HG03439 (cell line): ENCODE data around the gene PITPNM1.
"Not testable (repeated sequence)": the region's sequence is repeated elsewhere in the genome, so short reads cannot be mapped to it uniquely, and the experiment has no call there.

Experiments
- ATAC-seq: cut with Tn5 transposase; IDR thresholded peaks from one replicate; pipeline ENCODE4 v1.9.1; 2021; ENCODE audit warnings: mild to moderate bottlenecking, moderate library complexity; ENCODE audit not compliant: unreplicated experiment

PITPNM1 gene

DNA sequence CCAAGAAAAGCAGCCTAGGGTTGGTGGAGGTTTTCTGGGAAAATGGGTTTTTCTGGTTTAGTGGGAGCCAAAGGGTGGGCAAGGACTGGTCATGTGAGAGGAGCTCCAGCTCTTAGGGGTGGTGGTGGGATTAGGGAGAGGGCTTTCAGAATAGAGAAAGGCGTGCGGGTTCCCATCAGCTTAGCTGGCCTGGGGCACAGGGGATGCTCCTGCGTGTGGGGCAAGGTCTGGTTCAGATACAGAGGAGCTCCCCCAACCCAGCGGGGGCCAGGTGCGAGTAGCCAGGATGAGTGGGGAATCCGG, 36.8 kb downstream of the PITPNM1 start:
- no peak for ATAC-seq

DNA sequence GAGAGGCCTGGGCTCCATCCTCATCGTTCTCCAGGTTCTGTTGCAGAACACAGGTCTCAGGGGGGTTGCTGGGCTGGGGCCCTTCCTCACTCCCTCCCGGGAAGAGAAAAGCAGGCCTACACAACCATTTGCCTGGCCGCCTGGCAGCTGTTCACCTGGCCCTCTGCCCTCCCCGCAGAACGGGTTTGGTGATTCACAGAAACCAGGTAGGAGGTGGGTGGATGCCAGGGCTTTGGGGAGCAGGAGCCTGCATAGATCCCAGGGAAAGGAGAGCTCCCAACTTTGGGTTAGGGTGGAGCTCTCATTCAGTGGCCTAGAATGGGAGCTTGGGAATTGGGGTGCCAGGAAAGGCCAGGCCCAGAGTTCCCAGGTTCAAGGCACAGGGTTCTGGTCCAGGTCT, 37.1 kb downstream of the PITPNM1 start:
- no peak for ATAC-seq

DNA sequence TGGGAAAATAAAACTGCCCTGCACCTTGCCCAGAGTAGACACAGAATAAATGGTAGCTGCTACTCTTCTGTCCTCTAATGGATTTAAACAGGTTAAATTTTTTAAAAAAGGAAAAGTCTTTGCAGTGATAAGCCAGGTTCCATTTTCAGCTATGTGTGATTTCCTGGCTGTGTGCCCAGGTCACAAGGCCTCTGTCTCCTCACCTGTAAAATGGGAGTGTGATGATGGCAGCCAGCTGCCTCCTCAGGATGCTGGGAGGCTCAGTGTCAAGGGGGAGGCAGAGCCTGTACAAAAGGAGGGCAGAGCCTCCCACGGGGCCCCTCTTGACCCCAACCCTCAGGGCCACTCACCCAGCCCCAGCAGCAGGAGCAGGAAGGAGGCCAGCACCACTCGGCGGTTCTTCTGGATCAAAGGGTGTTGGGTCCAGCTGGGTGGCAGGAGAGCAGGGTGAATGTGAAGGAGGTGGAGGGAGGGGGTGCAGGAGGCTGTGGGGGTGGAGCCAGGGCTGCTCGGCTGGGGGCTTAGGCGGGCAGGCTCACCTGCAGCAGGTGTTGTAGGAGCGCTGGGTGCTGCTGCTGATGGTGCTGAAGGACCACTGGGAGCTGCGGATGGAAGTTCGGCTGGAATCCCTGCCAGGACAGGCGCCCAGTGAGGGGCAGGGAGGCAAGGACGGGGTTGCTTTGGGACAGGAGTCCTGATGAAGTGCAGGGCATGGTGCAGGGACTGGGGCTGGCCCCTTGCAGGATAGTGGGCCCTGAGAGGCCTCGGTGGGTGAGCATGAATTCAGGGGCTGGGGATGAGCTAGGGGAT, 38.0 kb downstream of the PITPNM1 start:
- ATAC-seq, result no peak

DNA sequence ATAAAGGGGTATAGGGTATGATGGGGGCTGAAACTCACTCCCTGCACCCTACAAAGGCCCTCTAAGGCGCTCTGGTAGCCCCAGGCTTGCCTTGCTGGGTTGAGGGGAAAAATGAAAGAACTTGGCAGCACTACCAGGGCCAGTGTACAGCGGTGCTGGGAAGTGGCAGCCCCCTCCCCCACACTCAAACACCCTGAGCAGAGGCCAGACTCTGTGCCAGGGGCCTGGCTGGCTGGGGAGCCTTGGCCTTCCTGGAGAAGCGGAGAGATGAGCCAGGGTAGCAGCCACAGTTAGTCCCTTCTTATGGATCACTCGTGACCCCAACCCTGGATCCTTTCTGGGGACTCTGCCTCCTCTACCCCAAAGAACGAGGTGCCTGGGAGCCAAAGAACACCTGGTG, 38.8 kb downstream of the PITPNM1 start:
- ATAC-seq, result no peak

DNA sequence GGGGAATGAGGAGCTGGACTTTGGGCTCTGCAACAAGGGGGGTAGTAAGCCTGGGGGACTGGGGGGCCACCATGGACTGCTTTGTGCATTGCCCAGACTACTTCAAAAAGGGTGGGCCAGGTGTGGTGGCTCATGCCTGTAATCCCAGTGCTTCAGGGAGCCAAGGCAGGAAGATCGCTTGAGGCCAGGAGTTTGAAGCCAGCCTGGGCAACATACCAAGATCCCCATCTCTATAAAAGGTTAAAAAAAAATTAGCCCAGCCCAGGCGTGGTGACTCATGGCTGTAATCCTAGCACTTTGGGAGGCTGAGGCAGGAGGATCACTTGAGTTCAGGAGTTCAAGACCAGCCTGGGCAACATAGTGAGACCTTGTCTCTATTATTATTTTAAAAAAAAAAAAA, 39.6 kb downstream of the PITPNM1 start:
- ATAC-seq, result not testable (repeated sequence)

DNA sequence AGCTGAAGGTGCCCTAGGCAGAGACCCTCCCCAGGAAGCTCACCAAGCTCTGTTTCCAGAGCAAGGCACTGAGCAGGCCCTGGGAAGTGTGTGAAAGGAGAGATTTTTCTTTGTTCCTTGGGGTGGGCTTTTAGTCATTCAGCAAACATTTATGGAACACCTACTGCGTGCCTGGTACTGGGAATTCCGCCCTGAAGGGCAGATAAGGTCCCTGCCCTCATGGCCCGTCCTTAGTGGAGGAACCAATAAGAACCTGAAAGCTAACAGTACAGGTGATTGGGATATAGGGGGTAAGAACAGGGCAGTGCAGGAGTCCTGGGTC, 40.0 kb downstream of the PITPNM1 start:
- ATAC-seq, result no peak

DNA sequence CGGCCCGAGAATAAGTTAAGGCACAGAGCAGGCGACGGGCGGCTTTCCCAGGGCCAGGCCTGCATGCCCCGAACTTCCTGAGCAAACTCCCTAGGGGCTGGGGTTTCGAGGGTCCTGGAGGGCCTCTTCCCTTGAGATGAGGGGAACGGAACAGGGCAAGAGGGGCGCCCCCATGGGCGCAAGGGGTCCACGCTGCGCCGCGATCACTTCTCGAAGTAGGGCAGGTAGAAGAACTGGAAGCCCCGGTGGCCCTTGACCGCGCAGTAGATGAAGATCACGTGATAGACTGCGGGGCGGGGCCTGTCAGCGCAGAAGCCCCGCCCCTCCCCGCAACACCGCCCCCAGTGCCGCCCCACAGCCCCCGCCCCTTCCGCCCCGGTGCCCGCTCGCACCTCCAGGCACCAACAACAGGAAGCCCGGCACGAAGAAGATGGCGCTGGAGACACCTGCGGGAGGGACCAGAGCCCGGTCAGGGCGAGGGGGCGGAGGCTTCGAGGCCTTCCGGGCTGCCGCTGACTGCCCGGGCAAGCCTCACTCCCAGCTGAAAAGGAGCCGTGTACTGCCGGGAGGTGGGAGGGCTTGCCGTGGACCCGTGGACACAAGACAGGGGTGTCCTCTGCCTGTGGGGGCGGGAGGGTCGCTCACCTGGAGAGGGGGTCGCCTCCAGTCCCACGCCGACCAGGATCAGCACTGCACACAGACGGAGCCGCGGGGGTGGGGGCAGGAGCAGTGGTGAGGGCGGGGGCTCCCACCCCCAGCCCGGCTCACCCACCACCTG, 40.6 kb downstream of the PITPNM1 start:
- ATAC-seq, result peak; percentile 54

DNA sequence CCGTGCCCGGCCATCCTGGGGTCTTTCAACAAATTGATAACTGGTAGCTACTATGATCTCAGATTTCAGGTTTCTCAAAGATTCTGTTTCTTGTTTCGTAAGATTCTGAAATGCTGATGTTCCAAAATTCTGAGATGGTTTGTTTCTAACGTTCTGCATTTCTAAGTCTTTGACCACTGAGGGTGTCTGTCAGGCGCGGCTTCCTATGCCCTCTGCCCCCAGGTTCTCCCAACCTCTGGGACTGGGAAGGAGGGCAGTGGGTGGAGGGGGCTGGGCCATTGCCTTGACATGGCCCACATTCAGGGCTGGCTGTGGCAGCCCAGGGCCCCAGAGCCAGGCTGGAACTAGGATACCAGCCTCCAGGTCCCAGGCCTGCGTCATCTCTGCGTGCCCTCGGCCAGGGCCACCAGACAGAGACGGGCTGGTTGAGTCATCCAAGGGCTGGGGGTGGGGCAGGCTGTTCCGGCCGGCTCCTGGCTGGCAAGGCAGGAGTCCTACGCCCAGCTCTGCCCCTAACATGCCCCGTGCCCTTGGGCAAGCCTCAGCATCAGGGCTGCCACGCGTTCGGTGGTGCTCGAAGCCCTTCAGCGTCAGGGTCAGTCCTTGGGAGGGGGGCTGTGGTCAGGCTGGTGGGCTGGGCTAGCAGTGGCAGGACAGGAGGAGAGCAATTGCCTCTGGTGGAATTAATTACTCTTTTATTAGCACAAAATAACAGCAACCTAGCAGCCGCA, 41.3 kb downstream of the PITPNM1 start:
- ATAC-seq, result no peak

DNA sequence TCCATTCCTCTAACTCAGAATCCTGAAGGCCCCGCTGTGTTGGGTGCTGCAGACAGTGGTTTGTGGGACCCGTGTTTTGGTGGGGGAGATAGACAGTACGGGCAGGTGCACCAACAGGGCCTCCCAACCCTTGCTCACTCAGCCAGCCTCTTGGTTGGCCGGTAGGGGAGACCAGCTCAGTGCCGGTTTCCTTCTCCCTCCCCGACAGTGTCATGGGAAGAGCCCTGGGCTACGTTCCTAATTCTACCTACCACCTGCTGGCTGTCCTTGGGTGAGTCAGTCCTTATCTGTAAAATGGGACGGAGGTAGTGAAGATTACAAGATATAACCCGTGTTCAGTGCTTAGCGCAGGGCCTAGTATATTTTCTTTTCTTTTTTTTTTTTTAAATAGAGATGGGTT, 42.0 kb downstream of the PITPNM1 start:
- no peak for ATAC-seq

DNA sequence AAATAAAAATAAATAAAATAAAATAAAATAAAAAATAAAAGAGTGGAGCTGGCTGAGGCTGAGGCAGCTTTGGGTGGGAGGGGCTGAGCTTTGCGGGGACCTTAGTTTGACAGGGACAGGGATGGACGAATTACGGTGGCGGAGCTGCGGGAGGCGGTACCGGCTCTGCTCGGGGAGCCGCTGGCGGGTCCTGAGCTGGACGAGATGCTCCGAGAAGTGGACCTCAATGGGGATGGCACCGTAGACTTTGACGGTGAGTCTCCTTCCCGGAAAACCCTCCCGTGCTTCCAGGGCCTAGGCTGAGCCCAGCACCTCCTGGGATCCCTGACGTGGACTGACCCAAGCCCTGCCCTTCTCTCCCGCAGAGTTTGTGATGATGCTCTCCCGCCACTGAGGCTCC, 46.9 kb downstream of the PITPNM1 start:
- no peak for ATAC-seq

DNA sequence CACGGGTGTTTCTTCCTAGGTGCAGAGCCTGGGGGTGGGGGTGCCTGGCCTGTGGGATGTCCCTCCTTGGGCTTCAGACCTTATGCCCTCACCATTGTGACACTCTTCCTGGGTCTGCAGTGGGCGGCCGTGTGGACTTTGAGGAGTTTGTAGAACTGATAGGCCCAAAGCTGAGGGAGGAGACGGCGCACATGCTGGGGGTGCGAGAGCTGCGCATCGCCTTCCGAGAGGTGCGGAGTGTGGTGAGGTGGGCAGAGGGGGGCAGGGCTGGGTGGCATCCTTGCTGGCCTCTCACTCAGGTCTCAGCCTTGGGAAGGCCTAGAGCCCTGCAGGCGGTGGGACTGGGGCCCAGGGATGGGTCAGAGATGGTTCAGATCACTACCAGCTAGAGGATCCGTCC, 47.7 kb downstream of the PITPNM1 start:
- ATAC-seq, result no peak

DNA sequence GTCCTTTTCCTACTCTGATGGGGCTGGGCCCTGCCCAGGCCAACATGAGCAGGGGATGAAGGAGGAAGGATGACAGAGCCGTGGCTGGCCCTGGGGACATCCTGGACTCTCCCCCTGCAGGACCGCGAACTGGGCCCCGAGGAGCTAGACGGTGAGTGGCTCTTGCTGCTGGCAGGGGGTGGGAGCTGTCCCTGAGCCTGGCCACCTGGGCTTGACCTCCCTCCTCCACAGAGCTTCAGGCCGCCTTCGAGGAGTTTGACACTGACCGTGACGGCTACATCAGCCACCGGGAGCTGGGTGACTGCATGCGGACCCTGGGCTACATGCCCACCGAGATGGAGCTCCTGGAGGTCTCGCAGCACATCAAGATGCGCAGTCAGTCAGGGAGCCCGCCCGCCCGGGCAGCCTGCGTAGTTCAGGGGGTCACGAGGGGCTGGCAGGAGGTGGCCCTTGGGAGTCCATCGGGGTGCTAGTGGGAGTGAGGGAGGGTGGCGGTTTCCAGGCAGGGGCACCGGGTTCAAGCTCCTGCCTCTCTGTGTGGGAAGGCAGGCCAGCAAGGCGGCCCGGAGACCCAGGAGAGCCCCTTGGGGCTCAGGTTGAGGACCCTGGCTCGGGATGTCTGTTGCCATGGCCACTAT, 49.0 kb downstream of the PITPNM1 start:
- no peak for ATAC-seq

DNA sequence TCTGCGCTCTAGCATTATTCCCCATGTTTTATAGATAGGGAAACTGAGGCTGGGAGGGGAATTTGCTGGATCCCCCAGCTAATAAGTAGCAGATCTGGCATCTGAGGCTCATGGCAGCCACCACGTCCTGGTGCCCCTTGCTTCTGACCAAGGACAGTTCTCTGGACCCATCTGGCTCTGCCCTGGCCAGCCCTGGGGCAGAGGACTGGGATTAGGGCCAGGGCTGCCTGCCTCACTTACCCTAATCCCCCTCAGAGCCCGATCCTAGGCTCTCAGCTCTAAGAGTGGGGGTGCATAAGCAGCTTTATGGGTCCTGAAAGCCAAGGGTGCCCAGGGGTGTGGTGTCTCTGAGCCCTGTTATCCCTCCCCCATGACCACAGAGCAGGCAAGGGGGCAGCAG, 50.1 kb downstream of the PITPNM1 start, which contains the start of gene CABP4:
Gene CABP4, plus strand, starts transcription at position 301 of the 400 bp plus-strand sequence. Its CDS starts 70 bp downstream, at position 371.
- ATAC-seq, result no peak

DNA sequence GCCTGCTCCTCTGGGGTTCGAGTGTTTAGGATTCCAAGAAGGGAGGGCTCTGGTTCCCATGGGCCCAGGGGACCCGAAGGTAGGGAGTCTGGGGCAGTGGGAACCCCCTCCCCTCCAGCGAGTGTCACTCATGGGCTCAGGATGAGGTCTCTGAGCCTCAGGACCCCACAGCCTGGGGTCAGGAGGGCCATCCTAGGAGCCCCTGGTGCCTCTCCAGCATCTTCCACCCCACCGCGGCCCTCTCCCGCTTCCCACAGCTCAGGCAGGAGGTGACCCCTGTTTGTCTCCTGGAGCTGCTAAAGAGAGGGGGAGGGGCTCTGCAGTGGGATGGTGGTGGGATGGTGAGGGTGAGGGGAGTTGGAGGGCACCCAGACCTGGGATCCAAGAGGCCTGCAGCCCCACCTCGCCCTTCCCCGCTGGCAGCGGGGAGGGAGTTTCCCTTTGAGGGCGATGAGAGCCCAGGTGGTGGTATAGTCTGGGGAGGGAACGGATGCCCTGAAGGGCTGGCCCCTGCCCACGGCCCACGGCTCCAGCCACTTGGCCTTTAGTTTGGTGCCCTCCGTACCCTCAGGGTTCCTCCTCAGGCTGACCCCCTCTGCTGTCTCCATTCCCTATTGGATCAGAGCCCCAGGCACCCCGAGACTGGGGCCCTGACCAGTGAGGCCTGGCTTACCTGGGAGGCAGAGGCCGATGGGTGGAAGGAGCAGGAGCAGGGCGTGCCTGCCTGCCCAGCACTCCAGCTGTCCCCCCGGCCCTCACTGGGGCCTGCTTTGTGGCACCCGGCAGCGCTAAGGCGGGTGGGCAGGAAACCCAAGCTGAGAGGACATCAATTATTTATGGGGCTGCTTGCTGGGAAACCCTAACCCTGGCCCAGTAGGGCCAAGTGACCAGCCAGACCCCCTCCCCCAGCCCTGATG, 51.1 kb downstream of the PITPNM1 start:
- ATAC-seq, result no peak

DNA sequence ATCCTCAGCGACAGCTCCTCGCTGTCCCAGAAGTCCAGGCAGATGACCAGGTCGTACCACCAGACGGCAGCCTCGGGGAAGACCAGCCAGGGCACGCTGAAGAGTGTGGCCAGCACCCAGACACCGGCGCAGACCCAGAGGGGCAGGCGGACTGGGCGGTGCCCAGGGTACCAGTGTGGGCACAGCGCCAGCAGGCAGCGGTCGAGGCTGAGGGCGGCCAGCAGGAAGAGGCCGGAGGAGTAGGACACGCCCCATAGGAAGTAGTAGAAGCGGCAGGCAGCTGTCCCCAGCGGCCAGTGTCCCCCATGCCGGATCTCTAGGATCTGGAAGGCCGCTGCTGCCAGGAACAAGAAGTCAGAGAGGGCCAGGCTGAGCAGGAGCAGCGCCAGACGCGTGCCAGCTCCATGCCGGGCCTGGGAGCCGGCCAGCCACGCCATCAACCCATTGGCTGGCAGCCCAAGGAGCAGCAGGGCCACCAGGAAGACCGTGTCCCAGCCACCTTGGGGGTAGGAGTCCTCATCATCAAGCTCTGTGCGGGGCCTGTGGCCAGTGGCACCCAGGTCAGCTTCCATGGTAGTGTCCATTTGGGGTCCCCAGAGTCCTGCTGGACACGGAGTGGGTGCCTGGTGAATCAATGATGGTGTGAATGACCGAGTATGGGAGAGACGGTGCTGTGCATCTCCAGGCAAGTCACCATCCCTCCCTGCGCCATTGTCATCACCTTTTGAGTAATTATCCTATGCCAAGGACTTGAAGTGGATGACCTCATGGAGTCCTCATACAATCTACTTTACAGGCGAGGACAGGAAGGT, 52.8 kb downstream of the PITPNM1 start, which contains the start of gene GPR152:
Gene GPR152, minus strand, starts transcription at position 589 of the 812 bp plus-strand sequence. Its CDS starts 5 bp downstream, at position 584.
- ATAC-seq, result no peak

DNA sequence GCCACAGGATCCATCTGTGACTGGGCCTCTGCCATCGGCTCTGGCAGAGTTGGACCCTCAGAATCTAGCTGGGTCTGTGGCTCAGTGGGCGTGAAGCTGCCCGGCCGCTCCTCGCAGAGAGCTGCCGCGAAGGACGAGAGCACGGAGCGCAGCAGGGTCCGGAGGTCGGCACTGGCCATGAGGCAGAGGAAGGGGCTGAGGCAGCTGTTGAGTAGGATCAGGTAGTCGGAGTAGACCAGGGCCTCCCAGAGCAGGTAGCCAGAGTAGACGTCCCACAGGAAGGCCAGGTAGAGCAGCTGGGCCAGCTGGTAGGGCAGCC, 53.5 kb downstream of the PITPNM1 start:
- ATAC-seq, result no peak

DNA sequence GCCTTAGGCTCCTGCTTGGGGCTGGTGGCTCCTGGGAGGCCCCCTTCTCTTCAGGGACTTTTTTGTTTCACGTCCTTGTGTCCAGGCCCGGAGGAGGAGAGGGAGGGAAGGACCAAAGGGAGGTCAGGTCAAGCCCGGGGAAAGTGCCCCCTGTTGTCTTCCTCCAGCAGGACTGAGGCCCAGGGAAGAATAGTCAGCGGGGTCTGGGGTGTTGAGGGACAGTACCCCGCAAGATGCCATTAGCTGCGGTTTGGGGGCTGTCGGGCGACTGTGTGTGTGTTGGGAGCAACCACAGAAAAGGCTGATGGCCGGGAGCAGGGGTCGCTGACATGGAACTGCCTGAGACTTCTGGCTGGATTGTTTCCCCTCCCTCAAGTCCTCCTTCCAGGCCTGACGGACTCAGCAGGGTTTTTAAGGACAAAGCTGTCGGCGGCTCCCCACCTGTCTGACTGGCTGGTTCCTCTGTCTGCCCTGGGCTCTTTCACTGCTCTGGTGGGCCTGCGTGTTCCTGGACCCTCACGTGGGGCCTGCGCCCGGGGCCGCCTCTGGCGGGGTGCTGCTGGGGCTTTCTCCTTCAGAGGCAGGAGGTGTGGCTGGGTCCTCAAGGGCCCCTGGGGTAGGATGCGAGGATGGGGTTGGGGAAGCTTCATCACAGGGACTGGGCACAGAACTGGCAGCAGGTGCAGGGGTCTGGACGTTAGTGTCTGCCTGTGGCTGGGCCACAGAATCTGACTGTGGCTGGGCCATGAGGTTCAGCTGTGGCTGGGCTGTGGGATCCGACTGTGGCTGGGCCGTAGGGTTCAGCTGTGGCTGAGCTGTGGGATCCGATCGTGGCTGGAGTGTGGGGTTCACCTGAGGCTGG, 54.1 kb downstream of the PITPNM1 start:
- no peak for ATAC-seq

DNA sequence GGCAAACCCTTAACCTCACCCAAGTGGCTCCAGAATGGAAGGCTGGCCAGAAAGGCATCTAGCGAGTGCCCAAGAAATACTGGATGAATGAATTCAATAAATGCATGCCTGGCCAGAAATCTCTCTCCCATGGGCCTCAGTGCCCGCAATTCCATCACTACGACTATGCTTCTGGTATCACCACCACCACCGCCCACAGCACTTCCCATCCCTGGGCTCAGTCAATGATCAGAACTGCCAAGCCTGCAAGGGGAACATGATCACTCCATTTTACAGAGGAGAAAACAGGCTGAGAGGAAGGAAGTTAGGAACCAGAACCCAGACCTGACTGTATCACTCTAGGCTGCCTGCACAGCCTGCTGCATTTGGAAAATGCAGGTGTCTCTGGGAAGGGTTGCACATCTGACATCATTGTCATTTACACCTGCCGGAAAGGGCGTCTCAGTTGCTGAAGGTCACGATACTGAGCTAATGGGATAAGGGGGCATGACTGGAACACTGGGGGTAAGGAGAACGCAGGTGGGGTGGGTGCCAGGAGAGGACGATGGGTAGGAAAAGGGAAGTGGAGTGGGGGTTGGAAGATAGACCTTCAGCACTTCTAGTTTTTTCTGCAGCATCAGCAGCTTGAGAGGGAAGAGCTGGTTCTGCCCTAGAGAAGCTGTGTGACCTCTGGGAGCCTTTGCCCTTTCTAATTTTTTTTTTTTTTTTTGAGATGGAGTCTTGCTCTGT, 55.9 kb downstream of the PITPNM1 start:
- no peak for ATAC-seq
